NCI-H748 (cell line): Measurements from ENCODE around the gene BGN.

Source experiments
- DNase-seq: peaks from one replicate; lab custom pipeline; 2025; ENCODE audit not compliant: unreplicated experiment; lab: John Stamatoyannopoulos, UW

BGN gene

GRCh38 chrX:153460826-153461225 lies 34.0 kb upstream of the BGN start:
- DNase-seq, result peak; percentile 36

DNA sequence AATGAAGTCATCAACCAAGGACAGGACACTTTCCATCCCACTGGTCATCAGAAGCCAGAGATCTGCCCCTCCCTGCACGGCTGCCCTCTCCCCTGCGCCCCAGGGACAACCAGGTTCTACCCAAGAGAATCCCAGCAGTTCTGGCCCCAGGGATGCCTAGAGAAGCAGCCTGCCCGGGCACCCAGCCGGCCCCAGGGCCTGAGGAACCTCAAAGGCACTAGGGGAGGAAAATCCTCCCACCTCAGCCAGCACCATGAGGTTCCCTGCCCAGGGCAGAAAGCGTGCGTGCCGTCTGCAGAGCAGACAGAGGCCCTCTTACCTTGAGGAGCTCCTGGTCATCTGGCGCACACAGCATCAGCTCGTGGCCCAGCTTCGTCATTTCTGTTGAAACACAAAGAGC lies 32.5 kb upstream of the BGN start:
- DNase-seq, result no peak

GRCh38 chrX:153463031-153463430 lies 31.7 kb upstream of the BGN start:
- no peak for DNase-seq

GRCh38 chrX:153463556-153463955 lies 31.2 kb upstream of the BGN start:
- DNase-seq, result no peak

DNA sequence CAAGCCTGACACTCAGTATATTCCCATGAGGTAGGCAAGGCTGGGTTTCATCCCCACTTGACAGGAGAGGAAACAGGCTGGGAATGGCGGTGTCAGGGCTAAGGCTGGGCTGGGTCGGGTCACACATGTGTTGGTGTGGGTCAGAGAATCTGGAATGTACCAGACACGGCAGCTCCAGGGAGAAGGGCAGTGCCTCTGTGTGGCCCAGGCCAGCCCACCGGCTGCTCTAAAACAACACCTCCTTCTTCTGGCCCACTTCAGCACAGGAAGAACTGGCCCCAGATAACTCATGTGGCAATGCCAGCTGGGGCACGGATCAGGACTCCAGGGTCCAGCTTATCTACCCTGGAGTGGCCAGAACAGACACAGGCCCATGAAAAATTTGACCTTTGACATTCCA lies 30.7 kb upstream of the BGN start:
- DNase-seq, result no peak

- no peak for DNase-seq
Observed at GRCh38 chrX:153465691-153466380, 28.9 kb upstream of the BGN start.

DNA sequence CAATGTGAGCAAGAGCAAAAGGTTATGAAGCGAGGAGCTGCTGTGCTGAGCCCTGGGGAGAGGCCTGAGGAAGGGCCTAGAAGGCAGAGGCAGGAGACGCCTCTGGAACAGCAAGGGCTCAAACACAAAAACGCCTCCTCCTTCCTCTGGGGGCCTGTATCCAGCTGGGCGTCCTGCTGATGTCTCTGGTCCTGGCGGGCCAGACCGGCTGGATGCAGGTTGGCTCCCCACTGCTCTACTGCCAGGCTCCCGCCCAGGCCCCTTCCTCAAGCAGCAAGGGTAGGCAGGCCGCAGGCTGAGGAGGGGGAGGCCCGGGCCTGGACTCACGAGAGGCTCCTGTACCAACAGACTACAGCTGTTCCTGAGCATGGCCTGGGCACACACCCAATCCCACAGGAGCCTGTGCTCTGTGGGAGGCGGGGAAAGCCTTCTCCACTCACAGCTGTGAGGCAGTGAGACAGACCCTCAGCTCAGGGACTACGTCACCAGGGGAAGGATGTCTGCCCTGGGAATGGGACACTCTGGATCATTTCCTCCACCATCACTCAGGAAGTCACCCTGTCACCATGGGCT lies 26.7 kb upstream of the BGN start:
- DNase-seq, result no peak

DNA sequence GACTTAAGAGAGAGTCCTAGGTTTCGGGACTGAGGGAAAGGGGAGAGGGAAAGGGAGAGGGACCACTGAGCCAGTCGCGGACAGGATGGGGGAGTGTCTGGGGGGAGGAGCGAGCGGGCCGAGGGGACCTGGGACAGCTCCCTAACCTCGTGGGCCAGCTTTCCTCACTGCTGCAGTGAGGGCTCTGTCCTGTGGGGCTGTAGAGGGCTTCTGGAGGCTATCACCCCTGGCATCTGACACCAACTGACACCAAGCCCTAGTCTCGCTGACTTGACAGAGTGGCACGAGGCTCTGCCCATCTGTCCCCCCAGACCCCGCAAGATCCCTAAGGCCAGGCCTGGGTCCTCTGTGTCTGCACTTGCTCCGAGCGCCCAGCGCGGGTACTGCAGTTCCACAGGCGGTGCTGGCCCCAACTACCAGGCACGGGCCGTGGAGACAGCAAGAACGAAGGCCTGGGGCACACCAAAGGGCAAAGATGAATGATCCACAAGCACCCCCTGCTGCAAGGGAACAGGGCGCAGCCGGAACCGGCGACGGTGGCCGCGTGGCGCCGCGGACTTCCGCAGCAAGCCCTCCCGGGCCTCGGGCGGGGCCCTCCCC lies 24.9 kb upstream of the BGN start:
- DNase-seq, result peak; percentile 57

- peak; percentile 88 for DNase-seq
Observed at GRCh38 chrX:153470411-153471363, 24.1 kb upstream of the BGN start, which contains the start of gene HAUS7. Gene HAUS7 (minus strand): TSS chrX:153470576. CDS start chrX:153470557, 19 bp downstream.

- no peak for DNase-seq
Observed at GRCh38 chrX:153471663-153472280, 23.0 kb upstream of the BGN start.

DNA sequence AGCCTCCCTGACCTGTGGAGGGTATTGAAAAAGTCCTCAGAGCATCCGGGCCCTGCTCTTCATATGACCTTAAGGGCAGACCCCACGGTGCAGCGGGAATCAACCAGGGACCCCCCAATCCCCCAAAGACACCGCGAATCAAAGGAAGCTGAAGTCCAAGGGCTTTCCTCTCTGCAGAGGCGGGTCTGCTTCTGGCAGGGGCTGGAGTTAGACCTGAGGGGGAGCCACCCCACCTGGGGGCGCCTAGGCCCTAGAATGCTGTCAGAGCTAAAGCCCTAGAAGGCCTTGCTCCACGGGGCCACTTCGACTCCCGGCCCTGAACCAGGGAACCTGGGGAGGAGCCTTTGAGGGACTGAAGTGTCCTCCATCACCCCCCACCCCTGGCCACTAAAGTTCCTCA lies 21.7 kb upstream of the BGN start:
- DNase-seq, result no peak

GRCh38 chrX:153474266-153474665 lies 20.5 kb upstream of the BGN start:
- DNase-seq, result no peak

DNA sequence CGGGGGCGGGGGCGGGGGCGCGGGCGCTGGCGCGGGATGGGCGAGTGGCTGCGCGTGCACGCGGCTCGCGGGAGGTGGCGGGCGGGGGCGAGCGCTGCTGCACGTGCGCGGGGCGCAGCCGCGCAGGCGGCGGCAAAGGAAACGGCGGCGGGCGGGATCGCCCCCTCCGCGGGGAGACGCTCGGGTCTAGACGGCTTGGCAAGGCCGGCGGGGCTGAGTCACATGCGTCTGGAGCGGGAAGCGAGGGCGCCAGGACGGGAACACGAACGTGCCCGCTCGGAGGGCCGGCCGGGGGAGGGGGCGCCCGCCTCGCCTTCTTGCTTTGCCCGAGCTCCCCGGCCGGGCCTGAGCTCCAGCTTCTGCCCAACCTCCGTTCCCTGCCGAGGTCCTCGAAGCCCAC lies 20.1 kb upstream of the BGN start:
- peak; percentile 65 for DNase-seq

DNA sequence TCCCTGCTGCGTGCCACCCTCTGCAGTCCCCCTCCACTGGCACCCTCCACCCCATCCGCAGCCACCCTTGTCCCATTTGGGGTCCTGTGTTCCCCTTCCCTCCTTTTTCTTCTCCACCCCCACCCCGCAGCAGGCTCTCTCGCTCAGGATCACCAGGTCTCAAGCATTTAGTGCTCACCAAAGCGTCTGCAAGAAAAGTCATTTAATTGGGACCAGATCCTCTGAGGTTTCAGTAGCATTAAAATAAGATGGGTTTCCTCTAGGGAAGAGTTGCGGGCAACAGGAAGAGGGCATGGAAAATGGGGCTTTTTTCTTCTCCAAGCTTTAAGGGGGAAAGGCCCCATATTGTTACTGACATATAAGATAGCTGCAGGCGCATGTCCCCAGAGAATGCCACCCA lies 19.5 kb upstream of the BGN start:
- DNase-seq, result no peak

- DNase-seq, result no peak
Observed at GRCh38 chrX:153475751-153476281, 19.0 kb upstream of the BGN start.

- no peak for DNase-seq
Observed at GRCh38 chrX:153476666-153477363, 18.0 kb upstream of the BGN start.

- DNase-seq, result no peak
Observed at GRCh38 chrX:153477364-153477857, 17.4 kb upstream of the BGN start.

- no peak for DNase-seq
Observed at GRCh38 chrX:153477901-153478300, 16.9 kb upstream of the BGN start.

- DNase-seq, result no peak
Observed at GRCh38 chrX:153478746-153479145, 16.0 kb upstream of the BGN start.

- DNase-seq, result no peak
Observed at GRCh38 chrX:153481043-153481442, 13.7 kb upstream of the BGN start.
